Inflammatory macrophage treated with lipopolysaccharide for 1 hour (primary cell): ENCODE data around the gene APOBEC3H.

Experiments used
- DNase-seq, 2 donors: peaks; one replicate each; pipeline ENCODE4 v3.0.0-alpha.2; 2020 to 2022

The APOBEC3H gene

GRCh38 chr22:39138357-39138997 is 41.4 kb downstream of the APOBEC3H start:
- DNase-seq, result no peak

- DNase-seq, result no peak
These were observed 42.9 kb downstream of the APOBEC3H start for GRCh38 chr22:39139933-39140332.

- DNase-seq, result no peak
These were observed 45.1 kb downstream of the APOBEC3H start for GRCh38 chr22:39142088-39142680.

GRCh38 chr22:39144101-39144767 is 47.2 kb downstream of the APOBEC3H start:
- DNase-seq, result peak; percentile 54 to 74

- DNase-seq, result no peak
These were observed 49.4 kb downstream of the APOBEC3H start for GRCh38 chr22:39146256-39147101.

- DNase-seq, result no peak
These were observed 50.4 kb downstream of the APOBEC3H start for GRCh38 chr22:39147335-39148025.

- no peak for DNase-seq
These were observed 51.1 kb downstream of the APOBEC3H start for GRCh38 chr22:39148026-39148726.

GRCh38 chr22:39148727-39149535 is 51.9 kb downstream of the APOBEC3H start:
- peak in 1 of 2 donors; percentile 27 for DNase-seq

GRCh38 chr22:39149915-39150847 is 53.1 kb downstream of the APOBEC3H start:
- no peak for DNase-seq

GRCh38 chr22:39150848-39151215 is 53.8 kb downstream of the APOBEC3H start:
- DNase-seq, result no peak

- DNase-seq, result no peak
These were observed 54.4 kb downstream of the APOBEC3H start for GRCh38 chr22:39151329-39151975.

- DNase-seq, result no peak
These were observed 55.0 kb downstream of the APOBEC3H start for GRCh38 chr22:39152024-39152510.

GRCh38 chr22:39152511-39153219 is 55.6 kb downstream of the APOBEC3H start, which contains the start of gene CBX7:
TSS of gene CBX7 (minus strand) at chr22:39152680. CDS start at chr22:39152444, 236 bp downstream.
- peak; percentile 81 to 92 for DNase-seq

GRCh38 chr22:39153220-39153717 is 56.2 kb downstream of the APOBEC3H start:
- no peak for DNase-seq
